Fibroblast of villous mesenchyme (primary cell): ENCODE measurements around the gene SYNDIG1L. TPM values are rescaled to one million over a fixed set of nuclear protein-coding genes. Genes with fewer than 3 reads are reported as not detected.
"Not testable (repeated sequence)": the region's sequence is repeated elsewhere in the genome, so short reads cannot be mapped to it uniquely, and the experiment has no call there.

ENCODE experiments used
- DNase-seq: peaks from one replicate; pipeline ENCODE4 v3.0.0-alpha.2; 2010; ENCODE audit warnings: low read depth
- H3K4me3 ChIP-seq: 2 replicates; pipeline ENCODE4 v1.5.1; 2011; ENCODE audit warnings: low read depth, mild to moderate bottlenecking, low read length
- CTCF ChIP-seq: IDR thresholded peaks from 2 replicates; pipeline ENCODE4 v1.5.1; 2012; ENCODE audit warnings: low read depth, mild to moderate bottlenecking, low read length; ENCODE audit not compliant: insufficient read depth
- total RNA-seq: library from RNA; depleted of rRNA; stranded (reverse); fragments of >200 nt; gene quantifications from 2 replicates; pipeline ENCODE4 v1.2.3, GENCODE V29; 2012

The SYNDIG1L gene
- total RNA-seq, 1 donor, result not detected

GRCh38 chr14:74382231-74382630 is 43.8 kb downstream of the SYNDIG1L start:
- DNase-seq, result no peak
- no peak overlapping the region for H3K4me3 ChIP-seq
- TF ChIP-seq CTCF, result no peak

- H3K4me3 ChIP-seq, DNase-seq: not testable (repeated sequence)
Measured at GRCh38 chr14:74381571-74381970, 44.4 kb downstream of the SYNDIG1L start.

- TF ChIP-seq CTCF, result no peak
- no peak overlapping the region for H3K4me3 ChIP-seq
- DNase-seq, result no peak
Measured at GRCh38 chr14:74380845-74381244, 45.2 kb downstream of the SYNDIG1L start.

- no peak for TF ChIP-seq CTCF
- no peak for DNase-seq
- H3K4me3 ChIP-seq, result no peak overlapping the region
Measured at GRCh38 chr14:74380172-74380571, 45.8 kb downstream of the SYNDIG1L start.

- no peak for DNase-seq
- TF ChIP-seq CTCF, result no peak
- no peak overlapping the region for H3K4me3 ChIP-seq
Measured at GRCh38 chr14:74377976-74378690, 47.9 kb downstream of the SYNDIG1L start.

GRCh38 chr14:74368441-74368840 is 57.6 kb downstream of the SYNDIG1L start:
- TF ChIP-seq CTCF, result no peak
- H3K4me3 ChIP-seq, result no peak overlapping the region
- DNase-seq, result no peak

- no peak for DNase-seq
- no peak for TF ChIP-seq CTCF
Measured at GRCh38 chr14:74368026-74368425, 58.0 kb downstream of the SYNDIG1L start.

More at GRCh38 chr14:74368026-74368425, 58.0 kb downstream of the SYNDIG1L start:
- no peak overlapping the region for H3K4me3 ChIP-seq
